Astrocyte (in vitro differentiated cells and primary cell): ENCODE results near the gene NAV2.

Experiments used
- CTCF ChIP-seq: IDR thresholded peaks from 2 replicates; pipeline ENCODE4 v1.5.1; 2011; ENCODE audit warnings: low read depth, mild to moderate bottlenecking, inconsistent platforms, low read length, moderate library complexity; ENCODE audit not compliant: insufficient read depth
- EZH2 ChIP-seq: IDR thresholded peaks from 2 replicates; pipeline ENCODE4 v1.6.1; 2012; ENCODE audit warnings: mild to moderate bottlenecking, low read length, inconsistent platforms; ENCODE audit not compliant: insufficient read depth

- no peak for TF ChIP-seq CTCF
- no peak for TF ChIP-seq EZH2
Observed at GRCh38 chr11:20089796-20090653, 377.4 kb downstream of the NAV2 start.
